GM12891 (cell line): Measurements from ENCODE around the gene BPTF.
"Not testable (repeated sequence)": the region's sequence is repeated elsewhere in the genome, so short reads cannot be mapped to it uniquely, and the experiment has no call there.

Source experiments
- DNase-seq: peaks from one replicate; pipeline ENCODE4 v3.0.0; 2011; ENCODE audit warnings: low spot score; ENCODE audit not compliant: insufficient read length
- FAIRE-seq: peaks from 2 replicates; lab custom pipeline; 2011; peaks lifted over from hg19 to GRCh38; lab: Jason Lieb, UNC
- PAX5 ChIP-seq: IDR thresholded peaks from 2 replicates; pipeline ENCODE4 v1.6.1; 2011; ENCODE audit warnings: low read length, moderate library complexity, mild to moderate bottlenecking; ENCODE audit not compliant: insufficient read depth, severe bottlenecking
- POLR2A ChIP-seq: IDR thresholded peaks from 2 replicates; pipeline ENCODE4 v1.6.1; 2011; ENCODE audit warnings: low read depth, low read length, control low read depth
- POLR2AphosphoS5 ChIP-seq: IDR thresholded peaks from 2 replicates; pipeline ENCODE4 v1.6.1; 2011; ENCODE audit warnings: low read depth, low read length, control low read depth
- POU2F2 ChIP-seq: IDR thresholded peaks from 2 replicates; pipeline ENCODE4 v1.6.1; 2011; ENCODE audit warnings: low read depth, mild to moderate bottlenecking, control low read depth, low read length, moderate library complexity
- SPI1 ChIP-seq: IDR thresholded peaks from 2 replicates; pipeline ENCODE4 v1.6.1; 2011; ENCODE audit warnings: low read depth, low read length, control low read depth
- TAF1 ChIP-seq: IDR thresholded peaks from 2 replicates; pipeline ENCODE4 v1.6.1; 2011; ENCODE audit warnings: low read depth, low read length, control low read depth

Gene BPTF

DNA sequence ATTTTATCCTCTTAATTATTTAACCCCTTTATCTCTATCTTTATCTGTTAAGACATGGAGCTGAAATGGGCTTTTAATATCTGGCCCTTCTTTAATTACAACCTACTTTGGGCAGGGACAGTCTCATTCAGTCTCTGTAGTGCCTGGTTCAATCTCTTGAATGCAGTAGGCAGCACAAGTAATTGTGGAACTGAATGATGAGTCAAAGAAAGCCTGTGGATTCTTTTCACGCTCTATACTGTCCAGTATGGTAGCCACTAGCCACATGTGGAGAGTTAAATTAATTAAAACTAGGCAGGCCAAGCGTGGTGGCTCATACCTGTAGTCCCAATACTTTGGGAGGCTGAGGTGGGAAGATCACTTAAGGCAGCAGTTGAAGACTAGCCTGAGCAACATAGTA, 9.3 kb downstream of the BPTF start:
- FAIRE-seq = no peak
- TF ChIP-seq PAX5 = no peak
- TF ChIP-seq POU2F2 = no peak
- TF ChIP-seq TAF1 = no peak
- TF ChIP-seq POLR2A = no peak
- TF ChIP-seq POLR2AphosphoS5 = no peak
- no peak for TF ChIP-seq SPI1
- no peak for DNase-seq

DNA sequence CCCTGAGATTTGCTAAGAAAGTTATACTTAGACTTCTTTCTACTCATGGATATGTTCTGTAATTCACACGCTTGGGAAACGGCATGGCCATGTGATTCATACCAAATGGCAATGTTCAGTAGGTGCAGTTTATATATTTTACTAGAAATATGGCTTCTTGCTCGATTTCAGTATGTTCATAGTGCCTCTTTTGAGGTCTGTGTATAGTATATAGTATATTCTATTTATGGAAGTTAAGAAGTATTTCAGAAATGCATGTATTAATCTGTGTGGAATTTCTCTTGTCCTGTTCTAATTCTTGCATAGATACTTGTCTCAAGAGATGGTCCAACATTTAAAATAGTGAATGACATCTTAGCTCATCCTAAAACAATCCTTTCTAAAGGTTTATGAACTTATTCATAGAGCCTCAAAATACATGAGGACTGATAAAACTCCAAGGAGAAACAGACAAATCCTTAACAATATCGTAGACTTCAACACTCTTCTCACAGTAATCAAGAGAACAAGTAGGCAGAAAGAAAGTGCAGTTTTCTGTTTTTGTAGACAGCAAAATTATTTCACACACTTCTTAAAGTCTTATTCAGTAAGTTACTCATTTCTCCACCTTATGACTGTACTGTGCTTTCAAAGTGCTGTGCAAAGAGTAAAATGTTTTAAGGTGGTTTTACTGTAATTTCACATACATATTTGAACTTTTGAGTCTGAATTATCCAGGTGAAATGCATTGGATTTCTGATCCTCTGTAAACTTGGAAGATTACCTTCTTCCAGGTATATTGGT, 11.1 kb downstream of the BPTF start:
- DNase-seq = no peak
- TF ChIP-seq PAX5 (no peak), POU2F2 (no peak), SPI1 (no peak), POLR2A (no peak), POLR2AphosphoS5 (no peak), TAF1 (no peak)
- no peak for FAIRE-seq

DNA sequence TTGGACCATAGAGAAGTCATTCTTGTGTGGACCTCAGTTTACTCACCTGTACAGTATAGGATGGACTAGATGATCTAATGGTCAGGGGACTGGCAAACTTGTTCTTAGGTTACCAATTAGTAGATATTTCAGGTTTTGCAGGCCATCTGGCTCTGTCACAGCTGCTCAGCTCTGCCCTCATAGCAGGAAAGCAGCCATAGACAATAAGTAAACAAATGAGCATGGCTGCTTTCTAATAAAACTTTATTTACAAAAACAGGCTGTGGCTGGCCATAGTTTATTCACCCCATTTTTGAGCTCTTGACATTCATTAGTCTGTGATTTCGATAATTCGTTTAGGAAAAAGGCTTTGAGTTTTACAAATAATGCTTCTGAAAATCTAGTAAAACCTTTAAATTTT, 12.7 kb downstream of the BPTF start:
- DNase-seq (no peak), FAIRE-seq (no peak)
- no peak for TF ChIP-seq POLR2AphosphoS5
- no peak for TF ChIP-seq SPI1
- no peak for TF ChIP-seq TAF1
- no peak for TF ChIP-seq POLR2A
- TF ChIP-seq PAX5 = no peak

DNA sequence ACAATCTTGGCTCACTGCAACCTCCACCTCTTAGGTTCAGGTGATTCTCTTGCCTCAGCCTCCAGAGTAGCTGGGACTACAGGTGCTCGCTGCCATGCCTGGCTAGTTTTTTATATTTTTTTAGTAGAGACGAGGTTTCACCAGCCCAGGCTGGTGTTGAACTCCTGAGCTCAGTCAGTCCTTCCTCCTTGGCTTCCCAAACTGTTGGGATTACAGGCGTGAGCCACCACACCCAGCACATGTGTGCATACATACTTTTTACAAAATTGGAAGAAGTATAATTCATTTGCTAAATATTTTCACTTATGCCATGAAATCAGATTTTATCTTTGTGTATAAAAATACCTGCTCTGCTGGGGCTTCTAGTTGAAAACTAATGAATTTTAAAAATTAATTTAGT, 13.2 kb downstream of the BPTF start:
- TF ChIP-seq POLR2AphosphoS5 (no peak), PAX5 (no peak), POLR2A (no peak), SPI1 (no peak), TAF1 (no peak), POU2F2 (no peak)
- FAIRE-seq = no peak

DNA sequence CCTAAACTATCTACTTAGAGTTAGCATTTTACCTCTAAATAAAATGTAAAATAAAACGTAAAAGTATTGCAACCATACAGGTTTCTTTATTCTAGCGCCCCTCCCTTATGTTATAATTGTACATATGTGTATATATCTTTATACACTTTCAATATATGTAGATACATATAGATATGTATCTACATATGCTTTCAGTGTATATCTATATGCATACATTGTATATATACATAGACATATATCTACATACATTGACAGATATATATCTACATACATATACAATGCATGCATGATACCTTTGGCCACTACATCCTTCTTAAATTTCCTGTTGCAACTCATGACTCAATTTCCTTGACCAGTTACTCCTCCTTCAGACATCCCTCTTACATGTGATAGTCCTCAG, 16.7 kb downstream of the BPTF start:
- TF ChIP-seq PAX5 (no peak), POLR2A (no peak), SPI1 (no peak), POU2F2 (no peak), TAF1 (no peak), POLR2AphosphoS5 (no peak)
- DNase-seq (no peak), FAIRE-seq (no peak)

More for the DNA sequence above, 13.2 kb downstream of the BPTF start:
- DNase-seq = no peak

DNA sequence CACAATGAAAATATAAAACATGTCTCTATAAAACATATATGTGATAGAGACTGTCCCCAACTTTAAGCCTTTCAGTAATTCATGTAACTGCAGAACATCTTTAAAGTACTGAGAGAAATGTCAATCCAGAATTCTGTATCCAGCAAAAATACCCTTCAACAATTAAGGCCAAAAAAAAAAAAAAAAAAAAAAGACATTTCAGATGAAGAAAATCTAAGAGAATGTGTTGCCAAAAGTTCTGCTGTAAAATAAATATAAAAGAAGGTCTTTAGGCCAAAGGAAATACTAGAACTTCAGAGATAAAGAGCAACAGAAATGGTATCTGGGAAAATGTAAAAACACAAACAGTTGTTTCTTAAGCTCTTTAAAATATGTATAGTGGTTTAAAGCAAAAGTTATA, 17.3 kb downstream of the BPTF start:
- FAIRE-seq = no peak
- TF ChIP-seq POLR2A = no peak
- TF ChIP-seq POLR2AphosphoS5 = no peak
- TF ChIP-seq PAX5 = no peak
- TF ChIP-seq SPI1 = no peak
- TF ChIP-seq POU2F2 = no peak
- DNase-seq = no peak

DNA sequence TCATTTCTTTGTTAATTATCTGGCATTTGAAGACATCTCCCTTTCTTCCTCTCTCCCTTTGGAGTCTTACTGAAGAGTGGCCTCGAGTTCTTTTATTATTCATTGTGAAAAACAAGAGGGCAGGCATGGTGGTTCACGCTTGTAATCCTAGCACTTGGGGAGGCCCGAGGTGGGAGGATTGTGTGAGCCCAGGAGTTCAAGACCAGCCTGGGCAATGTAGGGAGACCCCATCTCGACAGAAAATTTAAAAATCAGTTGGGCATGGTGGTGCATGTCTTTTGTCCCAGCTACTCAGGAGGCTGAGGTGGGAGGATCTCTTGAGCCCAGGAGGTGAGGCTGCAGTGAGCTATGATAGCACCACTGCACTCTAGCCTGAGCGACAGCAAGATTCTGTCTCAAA, 20.1 kb downstream of the BPTF start:
- DNase-seq (no peak), FAIRE-seq (no peak)
- TF ChIP-seq POLR2AphosphoS5 (no peak), SPI1 (no peak), POU2F2 (no peak), PAX5 (no peak), TAF1 (no peak), POLR2A (no peak)

DNA sequence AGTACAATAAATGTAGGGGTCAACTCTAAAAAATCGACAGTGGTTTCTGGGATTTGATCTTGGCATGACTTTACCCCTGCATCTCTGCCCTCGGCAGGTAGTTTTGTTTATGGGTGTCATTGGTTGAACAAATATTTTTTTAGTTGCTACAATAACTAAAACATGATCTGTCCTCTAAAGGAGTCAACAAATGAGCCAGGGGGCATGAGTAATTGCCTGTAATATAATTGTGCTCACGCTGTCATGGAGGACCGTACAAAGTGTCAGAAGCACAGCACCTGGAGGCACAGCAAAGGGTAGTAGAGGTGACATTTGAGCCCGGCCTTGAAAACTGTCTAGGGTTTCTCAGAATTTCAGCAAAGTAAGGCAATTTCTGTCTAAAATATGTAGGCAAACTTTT, 22.9 kb downstream of the BPTF start:
- DNase-seq = not testable (repeated sequence)

DNA sequence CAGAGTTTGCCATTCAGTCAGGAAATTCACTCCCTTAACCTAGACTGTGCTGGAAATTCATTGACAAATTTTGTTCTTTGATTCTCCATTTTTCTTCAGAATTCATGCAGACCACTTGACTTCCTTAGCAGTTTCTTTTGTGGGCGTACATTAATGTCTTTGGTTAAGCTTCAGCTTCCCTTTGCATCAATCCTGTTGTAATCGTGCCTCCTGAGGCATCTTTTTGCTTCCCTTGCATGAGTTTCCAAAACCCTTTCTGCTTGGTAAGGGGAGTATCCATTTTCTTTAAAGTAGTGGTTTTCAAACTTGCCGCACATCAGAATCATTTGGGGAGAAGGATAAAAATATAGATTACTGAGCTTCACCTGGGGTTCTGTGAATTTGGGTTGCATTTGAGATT, 23.5 kb downstream of the BPTF start:
- not testable (repeated sequence) for DNase-seq, FAIRE-seq

More for the DNA sequence above, 22.9 kb downstream of the BPTF start:
- not testable (repeated sequence) for FAIRE-seq

DNA sequence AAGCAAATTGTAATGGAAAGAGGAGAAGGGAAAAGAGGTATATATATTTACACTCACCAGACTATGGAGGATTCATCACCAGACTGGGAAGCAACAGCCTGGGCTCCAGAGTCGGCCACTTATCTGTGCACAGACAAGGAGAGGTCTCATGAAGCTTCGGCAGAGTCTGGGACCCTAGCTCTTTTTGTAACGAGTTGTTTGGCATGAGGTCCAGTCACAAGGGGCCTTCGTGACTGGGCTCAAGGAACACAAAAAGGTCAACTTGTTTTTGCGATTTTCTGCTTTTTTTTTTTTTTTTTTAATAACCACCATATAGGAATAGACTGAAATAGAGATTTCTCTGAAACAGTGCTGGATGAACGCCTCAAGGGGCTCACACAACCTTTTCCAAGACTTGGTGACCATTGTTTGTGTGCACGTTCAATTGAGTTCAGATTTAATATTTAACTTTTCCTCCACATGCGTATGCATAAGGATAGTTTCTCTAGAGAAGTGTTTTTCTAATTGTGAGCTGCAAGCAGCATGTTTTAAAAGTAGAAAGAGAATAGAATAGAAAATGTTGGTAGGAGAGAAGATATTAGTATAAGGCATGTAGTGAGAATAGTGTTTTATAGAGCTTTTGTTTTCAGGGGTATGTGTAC, 25.8 kb downstream of the BPTF start:
- DNase-seq (no peak), FAIRE-seq (no peak)
- no peak for TF ChIP-seq SPI1
- no peak for TF ChIP-seq POLR2A
- TF ChIP-seq PAX5 = no peak
- no peak for TF ChIP-seq TAF1
- TF ChIP-seq POU2F2 = no peak
- TF ChIP-seq POLR2AphosphoS5 = no peak
